GM12878 (cell line): ENCODE measurements around the gene PTGES2. TPM values are rescaled to one million over a fixed set of nuclear protein-coding genes. Genes with fewer than 3 reads are reported as not detected.

Source experiments
- ATAC-seq: fragments of 200-7000 bp; cut with Tn5 transposase; 3 replicates; pipeline ENCODE4 v1.9.1; 2020; ENCODE audit warnings: mild to moderate bottlenecking, moderate library complexity
- BruUV-seq: library from RNA; stranded (reverse); fragments of 400-500 nt; replicated peaks from 2 replicates; lab custom pipeline; 2021; lab: Mats Ljungman, UMichigan
- CTCF ChIA-PET: fragments of 300-600 bp; sonication (Branson Sonifier 250); formaldehyde crosslinking; extraction: SDS; loops from one replicate; lab custom pipeline; 2021; ENCODE audit warnings: inconsistent platforms; lab: Yijun Ruan, JAX
- POLR2A ChIA-PET: fragments of 350-600 bp; formaldehyde crosslinking; extraction: SDS; loops from one replicate; lab custom pipeline; 2021; ENCODE audit warnings: inconsistent platforms; lab: Charles Lee
- RAD21 ChIA-PET: fragments of 300-600 bp; sonication (Branson Sonifier 250); formaldehyde crosslinking; loops from one replicate; lab custom pipeline; 2023; ENCODE audit warnings: antibody characterized with exemption; ENCODE audit not compliant: unreplicated experiment; lab: Charles Lee
- SMC1A ChIA-PET: fragments of 300-600 bp; sonication (Branson Sonifier 250); formaldehyde crosslinking; loops from one replicate; lab custom pipeline; 2023; ENCODE audit not compliant: unreplicated experiment, uncharacterized antibody; lab: Charles Lee
- DNase-seq: peaks from one replicate; pipeline ENCODE4 v3.0.0-alpha.2; 2011; ENCODE audit warnings: low read depth, low spot score
- FAIRE-seq: peaks from 3 replicates; lab custom pipeline; 2011; peaks lifted over from hg19 to GRCh38; lab: Jason Lieb, UNC
- H2AFZ ChIP-seq: 2 replicates; pipeline ENCODE4 v1.6.0; 2011; ENCODE audit warnings: low read depth, low read length, control low read depth; ENCODE audit not compliant: control insufficient read depth
- H3K27ac ChIP-seq: 2 replicates; pipeline ENCODE4 v1.5.1; 2011; ENCODE audit warnings: control low read depth; ENCODE audit not compliant: control insufficient read depth, insufficient read depth
- H3K27me3 ChIP-seq, 2 experiments: replicated peaks in 1 of 2; 2 replicates each; pipeline versions ENCODE4 v1.6.0 to v1.6.1; 2011; ENCODE audit warnings: low read length in 1 of 2; ENCODE audit not compliant: control insufficient read depth in 2 of 2, insufficient read depth in 2 of 2
- H3K36me3 ChIP-seq, 2 experiments: 2 replicates each; pipeline ENCODE4 v1.5.1; 2011; ENCODE audit warnings: low read length in 1 of 2; ENCODE audit not compliant: control insufficient read depth in 2 of 2, insufficient read depth in 2 of 2
- H3K4me1 ChIP-seq: 2 replicates; pipeline ENCODE4 v1.6.1; 2011; ENCODE audit warnings: mild to moderate bottlenecking, low read length, moderate library complexity, mixed read lengths; ENCODE audit not compliant: control insufficient read depth, insufficient read depth
- H3K4me2 ChIP-seq: 2 replicates; pipeline ENCODE4 v1.6.0; 2011; ENCODE audit warnings: control low read depth; ENCODE audit not compliant: control insufficient read depth, insufficient read depth
- H3K4me3 ChIP-seq: fragments of 200-600 bp; sonication (generic); 2 replicates; pipeline ENCODE4 v1.5.1; 2016
- H3K79me2 ChIP-seq: 2 replicates; pipeline ENCODE4 v1.6.0; 2011; ENCODE audit warnings: low read length; ENCODE audit not compliant: control insufficient read depth, insufficient read depth
- H3K9ac ChIP-seq: 2 replicates; pipeline ENCODE4 v1.8.0; 2011; ENCODE audit warnings: low read length, control low read depth, mixed read lengths; ENCODE audit not compliant: control insufficient read depth, insufficient read depth
- H3K9me3 ChIP-seq: replicated peaks from 3 replicates; pipeline ENCODE4 v1.5.1; 2011; ENCODE audit warnings: mild to moderate bottlenecking, low read length; ENCODE audit not compliant: control insufficient read depth, insufficient read depth
- H4K20me1 ChIP-seq: 2 replicates; pipeline ENCODE4 v1.6.0; 2011; ENCODE audit not compliant: control insufficient read depth, insufficient read depth
- GATAD2B ChIP-seq: fragments of 450-650 bp; conservative IDR thresholded peaks from 2 replicates; pipeline ENCODE4 v1.6.1; 2017; ENCODE audit warnings: low read depth, mild to moderate bottlenecking, moderate library complexity
- HCFC1 ChIP-seq: fragments of 150-350 bp; IDR thresholded peaks from 2 replicates; pipeline ENCODE4 v1.6.1; 2014; ENCODE audit warnings: low read length
- HDAC6 ChIP-seq: fragments of 200-600 bp; sonication (generic); IDR thresholded peaks from one replicate; pipeline ENCODE4 v1.8.0; 2017; ENCODE audit warnings: antibody characterized with exemption; ENCODE audit not compliant: unreplicated experiment
- IKZF1 ChIP-seq: fragments of 450-650 bp; conservative IDR thresholded peaks from 2 replicates; pipeline ENCODE4 v1.6.1; 2017; ENCODE audit warnings: antibody characterized with exemption, mild to moderate bottlenecking
- JUND ChIP-seq: IDR thresholded peaks from 2 replicates; pipeline ENCODE4 v1.6.1; 2012; ENCODE audit warnings: low read depth, mild to moderate bottlenecking, low read length, improper control_type of control experiment, moderate library complexity
- KLF5 ChIP-seq: fragments of 450-650 bp; IDR thresholded peaks from 2 replicates; pipeline ENCODE4 v1.6.1; 2014; ENCODE audit warnings: mild to moderate bottlenecking; ENCODE audit not compliant: partially characterized antibody
- NFYB ChIP-seq: IDR thresholded peaks from 2 replicates; pipeline ENCODE4 v1.6.1; 2011; ENCODE audit warnings: low read depth, mild to moderate bottlenecking, low read length, improper control_type of control experiment, moderate library complexity; ENCODE audit not compliant: insufficient read depth
- RB1 ChIP-seq: fragments of 450-650 bp; formaldehyde crosslinking; IDR thresholded peaks from 2 replicates; pipeline ENCODE4 v1.6.1; 2017; ENCODE audit warnings: mild to moderate bottlenecking, borderline replicate concordance
- SMC3 ChIP-seq: IDR thresholded peaks from 2 replicates; pipeline ENCODE4 v1.6.1; 2011; ENCODE audit warnings: low read length, improper control_type of control experiment, borderline replicate concordance
- SP1 ChIP-seq: IDR thresholded peaks from one replicate; pipeline ENCODE4 v1.6.1; 2011; ENCODE audit warnings: low read depth, low read length
- SREBF2 ChIP-seq: IDR thresholded peaks from 2 replicates; pipeline ENCODE4 v1.6.1; 2012; ENCODE audit warnings: mild to moderate bottlenecking, low read length
- ZNF274 ChIP-seq: IDR thresholded peaks from one replicate; pipeline ENCODE4 v1.8.0; 2011; ENCODE audit not compliant: insufficient read length, insufficient read depth
- ZNF622 ChIP-seq: fragments of 450-650 bp; IDR thresholded peaks from 2 replicates; pipeline ENCODE4 v1.6.1; 2017; ENCODE audit warnings: mild to moderate bottlenecking, inconsistent platforms
- WGBS: methylation state at CpG from one replicate; pipeline ENCODE4 v1.1.6; 2016; ENCODE audit warnings: low lambda C conversion rate; ENCODE audit not compliant: insufficient replicate concordance, insufficient coverage; ENCODE audit errors: missing lambda C conversion rate; 5-methylcytosine and 5-hydroxymethylcytosine counted together
- in situ Hi-C: fragments of 300-500 bp; cut with MboI; formaldehyde crosslinking; loops from 9 replicates; pipeline ENCODE4 v1.14.3; 2018; ENCODE audit warnings: mixed read lengths
- intact Hi-C: fragments of 100-400 bp; cut with micrococcal nuclease; formaldehyde crosslinking; loops from one replicate; pipeline ENCODE4 v1.14.2; 2022; ENCODE audit not compliant: unreplicated experiment
- polyA plus RNA-seq, 11 experiments: library from polyadenylated mRNA; depleted of rRNA in 4 of 11; unstranded in 6 of 11; stranded (reverse) in 5 of 11; fragments of >200 nt; fragmentation: Nextera tagmentation in 4 of 11; fragmentation: Illumina TruSeq in 1 of 11; extraction: Ambion mirVana in 4 of 11; extraction: Trizol in 1 of 11; gene quantifications; 1 replicate in 1 of 11; 2 replicates in 10 of 11; pipeline versions ENCODE4 v1.2.1 to v1.2.3, GENCODE V29; 2011 to 2016; ENCODE audit warnings: inconsistent platforms in 2 of 11, missing spikeins in 2 of 11, low read depth in 1 of 11
- total RNA-seq, 4 experiments: library from RNA; depleted of rRNA in 3 of 4; stranded (reverse); fragments of >200 nt in 3 of 4; fragmentation: Illumina TruSeq in 1 of 4; extraction: Trizol in 1 of 4; gene quantifications; 2 replicates each; pipeline versions ENCODE4 v1.2.1 to v1.2.3, GENCODE V29; 2013 to 2021

The PTGES2 gene
- total and polyA plus RNA-seq, 10 of the 15 experiments (the other 5 are each of a cell fraction or from before 2014, with no cell fraction given), result 2.1 to 141 (median 99.1) TPM

DNA sequence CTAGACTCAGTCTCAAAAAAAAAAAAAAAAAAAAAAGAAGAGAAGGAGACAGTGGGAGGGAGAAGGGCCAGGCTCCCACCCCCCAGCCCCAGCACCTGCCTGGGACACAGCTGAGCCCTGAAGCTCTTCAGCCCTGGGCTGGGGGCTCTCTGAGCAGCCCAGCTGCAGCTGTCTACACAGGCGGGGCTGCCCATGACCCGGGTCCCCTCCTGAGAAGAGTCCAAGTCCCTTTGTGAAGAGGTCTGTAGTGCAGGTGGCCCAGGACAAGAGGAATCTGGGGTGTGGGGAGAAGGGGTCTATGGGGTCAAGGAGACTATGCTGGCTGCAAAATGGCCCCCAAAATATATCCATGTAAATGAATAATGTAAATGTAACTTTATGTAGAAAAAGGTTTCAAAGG is 15.1 kb upstream of the PTGES2 start:
- H3K4me3 ChIP-seq, result no peak overlapping the region
- WGBS, result 0% methylated on average over 2 of the region's 2 CpGs
- no peak overlapping the region for H3K9ac ChIP-seq
- FAIRE-seq (no peak), ATAC-seq (no peak), DNase-seq (no peak)
- no peak overlapping the region for H2AFZ ChIP-seq
- H3K79me2 ChIP-seq, result no peaks in the 10 kb centered on the region
- in situ Hi-C loops (no loop called here), intact Hi-C loops (no loop called here)
- POLR2A ChIA-PET, result interaction anchor here (0.7 to 1.2 kb wide), 2 partner anchors 18 to 27 kb away, joined by 6 to 9 read pairs; no protein-coding TSS in a partner anchor
- H3K27me3 ChIP-seq, result no peaks in the 10 kb centered on the region
- SMC1A ChIA-PET, result interaction anchor here (1.0 kb wide), 1 partner anchor 25 kb away, joined by 3 read pairs; no protein-coding TSS in a partner anchor
- no peaks in the 10 kb centered on the region for H3K9me3 ChIP-seq
- no peaks in the 10 kb centered on the region for H3K36me3 ChIP-seq
- no peak overlapping the region for H3K27ac ChIP-seq
- CTCF ChIA-PET, result interaction anchor here (0.8 to 1.5 kb wide), 4 partner anchors 14 to 25 kb away, joined by 3 to 5 read pairs (median 4); no protein-coding TSS in a partner anchor
- no peak overlapping the region for H3K4me2 ChIP-seq
- no TSS peak for BruUV-seq
- no peaks in the 10 kb centered on the region for H3K4me1 ChIP-seq
- RAD21 ChIA-PET, result no interaction called here
- H4K20me1 ChIP-seq, result no peaks in the 10 kb centered on the region
- no peak for TF ChIP-seq GATAD2B
- TF ChIP-seq KLF5, result no peak
- TF ChIP-seq IKZF1, result no peak
- no peak for TF ChIP-seq SMC3
- TF ChIP-seq ZNF622, result no peak
- TF ChIP-seq SP1, result no peak
- no peak for TF ChIP-seq HCFC1
- no peak for TF ChIP-seq NFYB
- TF ChIP-seq JUND, result no peak
- TF ChIP-seq ZNF274, result no peak
- no peak for TF ChIP-seq HDAC6
- no peak for TF ChIP-seq SREBF2
- TF ChIP-seq RB1, result no peak
